Measurements from ENCODE around the gene IQSEC1.

The IQSEC1 gene

DNA sequence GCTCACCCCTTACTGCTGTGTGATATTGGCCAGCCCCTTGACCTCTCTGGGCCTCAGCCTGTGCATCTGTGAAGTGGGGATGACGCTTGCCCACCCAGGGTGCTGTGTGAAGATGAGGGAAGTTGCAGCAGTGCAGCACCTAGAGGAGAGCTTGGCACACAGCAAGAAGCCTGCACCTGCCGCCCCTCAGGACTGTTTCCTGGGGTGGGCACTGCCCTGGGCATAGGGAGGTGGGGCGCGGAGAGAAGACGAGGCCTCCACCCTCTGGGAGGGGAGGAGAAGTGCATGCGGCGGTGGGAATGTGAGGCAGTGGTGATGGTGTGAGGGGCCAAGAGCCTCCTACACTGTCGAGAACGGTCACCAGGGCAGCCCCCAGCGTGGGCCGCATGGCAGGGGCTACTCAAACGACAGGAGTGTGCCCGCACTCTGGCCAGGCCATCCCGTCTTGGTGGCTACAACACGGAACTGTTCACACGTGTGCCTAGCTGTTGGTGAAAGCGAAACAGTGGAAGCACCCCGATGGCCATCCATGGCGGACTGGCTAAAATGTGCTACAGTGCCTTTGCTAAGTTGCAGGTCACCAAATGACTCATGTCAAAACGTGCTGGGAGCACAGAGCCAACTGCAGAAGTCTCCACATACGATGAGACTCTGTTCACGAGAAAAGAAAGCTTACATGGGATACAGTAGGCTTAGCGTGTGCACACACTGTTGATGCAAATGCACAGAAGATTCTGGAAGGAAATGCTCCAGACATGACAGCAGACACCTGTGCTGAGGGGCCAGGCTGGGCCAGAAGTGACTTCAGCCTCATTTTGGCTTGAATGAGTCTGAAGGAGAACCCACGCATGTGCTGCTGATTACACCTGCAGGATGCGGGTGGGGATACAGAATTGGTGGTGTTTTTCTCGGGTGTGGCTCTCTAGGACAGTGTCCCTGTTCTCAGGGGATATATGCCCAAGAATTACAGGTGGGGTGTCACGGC, 40.4 kb upstream of the IQSEC1 start:
- Histone ChIP-seq H3K27ac (no peak overlapping the region), H3K36me3 (no peaks in the 10 kb centered on the region), H3K4me1 (peaks cover 0 to 12% (median 0%) of the 10 kb centered on the region in 4 donors), H3K4me3 (no peak overlapping the region), H3K27me3 (peaks cover 0 to 59% of the 10 kb centered on the region in 2 donors), H3K9me3 (no peaks in the 10 kb centered on the region)
- TF ChIP-seq, protein P1, sequence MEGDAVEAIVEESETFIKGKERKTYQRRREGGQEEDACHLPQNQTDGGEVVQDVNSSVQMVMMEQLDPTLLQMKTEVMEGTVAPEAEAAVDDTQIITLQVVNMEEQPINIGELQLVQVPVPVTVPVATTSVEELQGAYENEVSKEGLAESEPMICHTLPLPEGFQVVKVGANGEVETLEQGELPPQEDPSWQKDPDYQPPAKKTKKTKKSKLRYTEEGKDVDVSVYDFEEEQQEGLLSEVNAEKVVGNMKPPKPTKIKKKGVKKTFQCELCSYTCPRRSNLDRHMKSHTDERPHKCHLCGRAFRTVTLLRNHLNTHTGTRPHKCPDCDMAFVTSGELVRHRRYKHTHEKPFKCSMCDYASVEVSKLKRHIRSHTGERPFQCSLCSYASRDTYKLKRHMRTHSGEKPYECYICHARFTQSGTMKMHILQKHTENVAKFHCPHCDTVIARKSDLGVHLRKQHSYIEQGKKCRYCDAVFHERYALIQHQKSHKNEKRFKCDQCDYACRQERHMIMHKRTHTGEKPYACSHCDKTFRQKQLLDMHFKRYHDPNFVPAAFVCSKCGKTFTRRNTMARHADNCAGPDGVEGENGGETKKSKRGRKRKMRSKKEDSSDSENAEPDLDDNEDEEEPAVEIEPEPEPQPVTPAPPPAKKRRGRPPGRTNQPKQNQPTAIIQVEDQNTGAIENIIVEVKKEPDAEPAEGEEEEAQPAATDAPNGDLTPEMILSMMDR (IDR thresholded peaks at IDR 0.05): no peak
- DNase-seq: peak in 1 of 2 donors; percentile 60
- intact Hi-C loops (cut with DNase I; ENCODE audit: low total_unique reads): no loop called here

DNA sequence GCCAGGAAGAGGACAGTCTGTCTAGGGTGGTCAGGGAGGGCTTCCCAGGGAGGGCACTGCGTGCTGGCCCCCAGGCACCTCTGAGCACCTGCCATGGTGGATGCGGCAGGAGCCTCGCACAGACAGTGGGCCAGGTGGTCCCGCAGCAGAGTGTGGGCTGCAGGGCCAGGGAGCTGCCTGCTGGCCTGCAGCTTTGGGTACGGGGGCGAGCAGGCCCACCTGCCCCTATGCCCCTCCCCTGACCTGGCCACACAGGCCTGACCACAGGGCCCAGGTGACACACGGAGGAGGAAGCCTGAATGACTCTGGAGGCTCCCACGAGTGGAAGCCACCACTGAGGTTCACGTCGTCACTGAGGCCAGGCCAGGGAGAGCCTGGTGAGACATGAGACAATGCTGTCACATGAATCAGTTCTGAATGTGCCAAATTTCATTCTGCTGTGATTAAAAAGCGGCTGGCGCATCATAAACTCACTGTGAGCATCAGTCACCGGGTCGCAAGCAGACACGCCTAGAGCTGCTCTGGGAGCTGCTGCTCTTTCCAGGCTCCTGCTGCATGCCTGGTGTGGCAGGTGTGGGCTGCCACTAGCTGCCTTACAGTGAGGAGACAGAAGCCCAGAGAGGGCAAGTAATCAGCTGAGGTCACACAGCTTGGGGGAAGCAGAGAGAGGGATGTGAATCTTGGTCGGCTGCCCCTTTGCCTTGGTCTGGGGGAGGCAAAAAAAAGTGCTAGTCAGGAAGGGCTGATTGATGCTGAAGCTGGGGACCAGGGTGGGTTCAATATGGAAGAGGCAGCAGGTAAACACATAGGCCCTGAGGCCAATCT, 39.5 kb upstream of the IQSEC1 start:
- no peak overlapping the region for H3K27ac ChIP-seq
- TF ChIP-seq, protein P1 (IDR thresholded peaks at IDR 0.05): no peak
- no peak overlapping the region for H3K4me3 ChIP-seq
- peak in 1 of 2 donors; percentile 41 for DNase-seq
- peaks cover 0 to 55% of the 10 kb centered on the region in 2 donors for H3K27me3 ChIP-seq
- peaks cover 0 to 12% (median 0%) of the 10 kb centered on the region in 4 donors for H3K4me1 ChIP-seq
- no peaks in the 10 kb centered on the region for H3K9me3 ChIP-seq
- H3K36me3 ChIP-seq: no peaks in the 10 kb centered on the region
- intact Hi-C loops (cut with DNase I; ENCODE audit: low total_unique reads): no loop called here

DNA sequence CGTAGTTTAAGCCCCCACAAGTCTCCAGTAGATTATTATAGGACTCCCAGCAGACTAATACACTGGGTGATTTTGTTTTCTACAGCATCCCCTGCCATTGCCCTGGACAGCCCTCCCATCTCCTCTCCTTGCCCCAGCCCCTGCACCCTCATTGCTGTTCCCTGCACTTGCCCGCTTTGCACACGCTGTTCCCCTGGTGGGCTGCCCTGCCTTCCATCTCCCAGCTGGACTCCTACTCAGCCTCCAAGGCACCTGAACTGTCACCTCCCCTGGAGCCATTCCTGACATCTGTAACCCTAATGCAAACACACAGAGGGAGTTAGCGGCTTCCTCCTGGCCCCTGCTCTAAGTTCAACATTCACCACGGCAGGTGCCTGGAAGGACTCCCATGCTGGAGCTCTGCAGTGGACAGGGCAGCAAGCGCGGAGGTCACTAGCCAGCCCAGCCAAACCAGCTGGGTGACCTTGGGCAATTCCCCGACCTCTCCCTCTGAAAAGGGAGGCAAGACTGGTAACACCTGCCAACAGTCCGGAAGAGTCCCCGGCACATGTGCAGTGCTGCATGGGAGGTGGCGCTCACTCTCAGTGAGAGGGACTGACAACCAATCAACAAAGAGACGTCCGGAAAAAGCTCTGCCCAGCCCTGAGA, 38.8 kb upstream of the IQSEC1 start:
- Histone ChIP-seq H3K4me1 (peaks cover 0 to 12% (median 0%) of the 10 kb centered on the region in 4 donors), H3K9me3 (no peaks in the 10 kb centered on the region), H3K4me3 (no peak overlapping the region), H3K27ac (no peak overlapping the region), H3K36me3 (no peaks in the 10 kb centered on the region), H3K27me3 (peaks cover 0 to 55% of the 10 kb centered on the region in 2 donors)
- intact Hi-C loops (cut with DNase I; ENCODE audit: low total_unique reads): no loop called here
- TF ChIP-seq, protein P1 (IDR thresholded peaks at IDR 0.05): no peak
- peak in 1 of 2 donors; percentile 24 for DNase-seq

DNA sequence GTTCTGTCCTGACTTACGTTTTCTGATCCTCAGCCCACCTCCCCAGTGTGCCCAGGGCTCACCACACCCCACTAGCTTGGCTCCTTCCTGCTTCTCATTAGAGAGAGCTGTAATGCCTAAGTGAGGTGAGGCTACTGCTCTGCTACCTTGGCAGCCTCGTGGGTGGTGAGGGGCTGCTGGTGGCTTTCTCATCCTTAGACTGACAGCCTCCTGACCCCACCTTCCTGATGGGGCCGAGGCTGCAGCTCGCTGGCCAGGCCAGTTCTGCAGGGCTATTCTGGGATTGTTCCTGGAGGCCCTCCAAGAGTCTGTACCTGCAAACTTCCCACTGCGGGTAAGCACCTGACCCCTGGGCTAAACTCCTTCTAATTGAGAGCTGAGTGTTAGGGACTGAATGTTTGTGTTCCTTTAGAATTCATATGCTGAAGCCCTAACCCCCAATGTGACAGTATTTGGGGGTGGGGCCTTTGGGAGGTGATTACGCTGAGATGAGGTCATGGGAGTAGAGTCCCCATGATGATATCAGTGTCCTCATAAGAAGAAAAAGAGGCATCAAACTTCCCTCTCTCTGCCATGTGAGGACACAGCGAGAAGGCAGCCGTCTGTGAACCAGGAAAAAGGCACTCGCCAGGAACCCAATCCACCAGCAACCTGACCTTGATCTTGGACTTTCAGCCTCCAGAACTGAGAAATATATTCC, 38.1 kb upstream of the IQSEC1 start:
- Histone ChIP-seq H3K27ac (no peak overlapping the region), H3K4me1 (peaks cover 0 to 12% (median 0%) of the 10 kb centered on the region in 4 donors), H3K9me3 (no peaks in the 10 kb centered on the region), H3K4me3 (no peak overlapping the region), H3K36me3 (no peaks in the 10 kb centered on the region), H3K27me3 (peaks cover 0 to 52% of the 10 kb centered on the region in 2 donors)
- intact Hi-C loops (cut with DNase I; ENCODE audit: low total_unique reads): no loop called here
- TF ChIP-seq, protein P1 (IDR thresholded peaks at IDR 0.05): no peak
- DNase-seq: peak in 1 of 2 donors; percentile 34
